Measurements from ENCODE around the gene PLEKHH3.
"Not testable (repeated sequence)": the region's sequence is repeated elsewhere in the genome, so short reads cannot be mapped to it uniquely, and the experiment has no call there.

PLEKHH3 gene

GRCh38 chr17:42623732-42624596, 52.8 kb downstream of the PLEKHH3 start:
- DNase-seq: no peak

- no peak for DNase-seq
These were observed 53.5 kb downstream of the PLEKHH3 start for GRCh38 chr17:42623271-42623670.

- DNase-seq: not testable (repeated sequence)
These were observed 54.8 kb downstream of the PLEKHH3 start for GRCh38 chr17:42621987-42622386.

- DNase-seq: peak; percentile 36 to 70
These were observed 58.2 kb downstream of the PLEKHH3 start for GRCh38 chr17:42618442-42619150.

DNA sequence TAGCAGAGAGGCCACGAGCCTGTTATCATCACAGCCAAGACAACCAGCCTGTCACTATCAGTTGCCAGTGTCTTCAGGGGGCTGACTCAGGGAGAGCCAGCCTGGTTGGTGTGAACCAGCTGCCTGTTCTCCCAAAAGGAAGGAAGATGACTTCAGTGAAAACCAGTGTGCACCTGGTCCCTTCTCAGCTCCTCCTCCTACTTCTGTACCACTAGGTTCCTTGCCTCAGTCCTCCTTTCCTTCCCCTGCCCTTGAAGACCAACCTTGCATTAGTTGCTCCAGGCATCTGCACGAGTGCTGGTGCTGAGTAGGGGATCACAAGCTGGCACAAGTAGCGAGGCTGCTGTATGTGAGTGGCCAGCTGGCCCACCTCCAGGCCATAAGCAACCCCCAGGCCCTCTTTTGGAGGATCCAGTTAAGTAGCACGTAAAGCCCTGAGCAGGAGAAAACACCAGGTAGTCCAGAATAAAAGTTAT, 58.8 kb downstream of the PLEKHH3 start:
- no peak for DNase-seq

Measured in NCI-H526 (cell line).